ENCODE measurements around the gene ASTN2. TPM values are rescaled to one million over a fixed set of nuclear protein-coding genes. Genes with fewer than 3 reads are reported as not detected.

Gene ASTN2
- total and polyA plus RNA-seq, 7 experiments from 2014 or later, result 2.2 to 5.3 (median 4.0) TPM

DNA sequence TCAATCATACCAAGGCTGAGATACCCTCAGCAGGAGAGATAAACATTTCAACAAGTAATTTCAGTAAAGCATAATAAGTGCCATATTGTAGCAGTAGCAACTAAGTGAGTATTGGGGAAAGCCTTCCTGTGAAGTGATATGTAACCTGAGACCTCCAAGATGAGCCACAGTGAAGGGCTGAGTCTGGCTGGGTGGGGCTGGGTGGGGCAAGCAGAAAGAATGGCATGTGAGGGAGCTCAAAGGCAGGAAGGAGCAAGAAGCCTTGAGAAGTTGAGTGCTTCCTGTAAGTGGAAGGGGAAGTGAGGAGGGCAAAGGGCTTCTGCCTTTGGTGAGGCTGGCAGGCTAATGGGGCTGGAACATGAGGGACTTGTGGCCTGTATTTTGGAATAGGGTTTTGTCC, 19.7 kb upstream of the ASTN2 start:
- ChIA-PET POLR2A (no interaction called here), CTCF (no interaction called here)
- no peaks in the 10 kb centered on the region for H3K4me1 Mint-ChIP-seq
- no peak overlapping the region for H3K27ac Mint-ChIP-seq
- no peak overlapping the region for H3K4me3 Mint-ChIP-seq
- peaks cover 0 to 14% (median 4%) of the 10 kb centered on the region in 11 donors for H3K9me3 Mint-ChIP-seq
- Histone ChIP-seq H3K4me1 (ENCODE audit: control insufficient read depth in 2 of 2, insufficient read depth in 2 of 2, low read length in 2 of 2) (no peaks in the 10 kb centered on the region), H3K27me3 (ENCODE audit: control insufficient read depth in 2 of 2, insufficient read depth in 2 of 2, low read length in 2 of 2) (no peaks in the 10 kb centered on the region), H3K9me3 (ENCODE audit: control insufficient read depth in 2 of 3, low read length in 3 of 3) (no peaks in the 10 kb centered on the region), H3K4me3 (ENCODE audit: low read length) (no peak overlapping the region), H3K27ac (ENCODE audit: low read depth, low read length) (no peak overlapping the region), H3K36me3 (ENCODE audit: control insufficient read depth in 2 of 3, insufficient read depth in 3 of 3, low read length in 3 of 3) (no peaks in the 10 kb centered on the region)
- no peaks in the 10 kb centered on the region for H3K36me3 Mint-ChIP-seq
- ATAC-seq, result no peak
- peaks cover 0 to 5% (median 0%) of the 10 kb centered on the region in 5 donors for H3K27me3 Mint-ChIP-seq
- DNase-seq, result no peak
- intact Hi-C loops (cut with micrococcal nuclease), result no loop called here

GRCh38 chr9:117430813-117431212, 16.0 kb upstream of the ASTN2 start:
- Histone ChIP-seq H3K4me3 (ENCODE audit: low read length) (no peak overlapping the region), H3K9me3 (ENCODE audit: control insufficient read depth in 2 of 3, low read length in 3 of 3) (no peaks in the 10 kb centered on the region), H3K36me3 (ENCODE audit: control insufficient read depth in 2 of 3, insufficient read depth in 3 of 3, low read length in 3 of 3) (no peaks in the 10 kb centered on the region), H3K27me3 (ENCODE audit: control insufficient read depth in 2 of 2, insufficient read depth in 2 of 2, low read length in 2 of 2) (no peaks in the 10 kb centered on the region), H3K4me1 (ENCODE audit: control insufficient read depth in 2 of 2, insufficient read depth in 2 of 2, low read length in 2 of 2) (no peaks in the 10 kb centered on the region), H3K27ac (ENCODE audit: low read depth, low read length) (no peak overlapping the region)
- Mint-ChIP-seq H3K4me3 (no peak overlapping the region), H3K36me3 (no peaks in the 10 kb centered on the region), H3K4me1 (no peaks in the 10 kb centered on the region), H3K9me3 (peaks cover 0 to 14% (median 4%) of the 10 kb centered on the region in 11 donors), H3K27me3 (peaks cover 0 to 15% (median 0%) of the 10 kb centered on the region in 5 donors), H3K27ac (no peak overlapping the region)
- intact Hi-C loops (cut with micrococcal nuclease), result no loop called here
- ATAC-seq, result no peak
- DNase-seq, result no peak
- ChIA-PET CTCF (no interaction called here), POLR2A (no interaction called here)

DNA sequence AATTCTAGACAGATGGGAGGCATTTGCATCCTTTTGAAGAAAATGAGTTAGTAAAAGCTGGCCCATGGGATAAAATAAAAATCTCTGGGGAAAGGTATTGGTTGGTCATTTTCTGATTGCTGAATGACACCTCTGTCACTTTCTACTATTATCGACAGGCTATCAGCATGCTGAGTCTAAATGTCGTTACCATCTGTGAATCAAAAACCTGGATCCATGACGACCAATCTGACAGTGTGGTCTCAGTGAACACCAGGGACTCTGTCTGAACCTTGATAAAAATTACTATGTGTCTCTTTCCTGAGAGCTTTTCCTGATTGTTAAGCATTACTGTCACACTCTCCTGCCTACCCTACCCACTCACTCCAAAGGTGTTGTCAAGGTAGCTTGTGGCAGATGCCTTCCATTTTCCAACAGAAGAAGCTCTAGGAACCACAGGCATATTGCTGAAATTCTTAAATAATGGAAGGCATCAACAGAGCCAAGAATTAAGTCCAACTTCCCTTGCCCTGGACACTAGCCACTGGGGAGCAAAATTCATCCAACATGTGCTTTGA, 12.6 kb upstream of the ASTN2 start:
- H3K27ac Mint-ChIP-seq, result no peak overlapping the region
- Histone ChIP-seq H3K4me3 (ENCODE audit: low read length) (no peak overlapping the region), H3K27me3 (ENCODE audit: control insufficient read depth in 2 of 2, insufficient read depth in 2 of 2, low read length in 2 of 2) (no peaks in the 10 kb centered on the region), H3K4me1 (ENCODE audit: control insufficient read depth in 2 of 2, insufficient read depth in 2 of 2, low read length in 2 of 2) (no peaks in the 10 kb centered on the region), H3K36me3 (ENCODE audit: control insufficient read depth in 2 of 3, insufficient read depth in 3 of 3, low read length in 3 of 3) (no peaks in the 10 kb centered on the region), H3K9me3 (ENCODE audit: control insufficient read depth in 2 of 3, low read length in 3 of 3) (no peaks in the 10 kb centered on the region), H3K27ac (ENCODE audit: low read depth, low read length) (no peak overlapping the region)
- no peak overlapping the region for H3K4me3 Mint-ChIP-seq
- ATAC-seq (no peak), DNase-seq (no peak)
- peaks cover 0 to 30% (median 0%) of the 10 kb centered on the region in 5 donors for H3K27me3 Mint-ChIP-seq
- CTCF ChIA-PET, result no interaction called here
- H3K36me3 Mint-ChIP-seq, result no peaks in the 10 kb centered on the region
- POLR2A ChIA-PET, result no interaction called here
- no peaks in the 10 kb centered on the region for H3K4me1 Mint-ChIP-seq
- H3K9me3 Mint-ChIP-seq, result peaks cover 0 to 11% (median 3%) of the 10 kb centered on the region in 11 donors
- intact Hi-C loops (cut with micrococcal nuclease), result no loop called here

DNA sequence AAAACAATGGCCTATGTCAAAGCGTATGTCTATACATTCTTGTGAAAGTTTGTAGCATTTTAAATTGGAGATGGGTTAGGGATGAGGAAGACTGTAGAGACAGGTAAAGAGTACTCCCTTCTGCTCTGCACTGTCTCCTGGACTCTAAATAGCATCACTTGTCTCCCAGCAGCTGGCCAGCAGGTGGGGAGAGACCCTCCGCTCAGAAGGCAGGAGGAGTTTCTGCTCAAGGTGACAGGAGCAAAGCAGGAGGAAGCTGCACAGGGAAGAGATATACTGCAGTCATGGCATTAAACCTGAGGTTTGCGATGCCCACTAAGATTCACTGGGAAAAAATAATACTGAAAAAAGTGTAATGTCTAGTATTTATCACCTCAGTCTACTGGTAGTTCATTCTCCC, 10.7 kb upstream of the ASTN2 start:
- no peaks in the 10 kb centered on the region for H3K36me3 Mint-ChIP-seq

DNA sequence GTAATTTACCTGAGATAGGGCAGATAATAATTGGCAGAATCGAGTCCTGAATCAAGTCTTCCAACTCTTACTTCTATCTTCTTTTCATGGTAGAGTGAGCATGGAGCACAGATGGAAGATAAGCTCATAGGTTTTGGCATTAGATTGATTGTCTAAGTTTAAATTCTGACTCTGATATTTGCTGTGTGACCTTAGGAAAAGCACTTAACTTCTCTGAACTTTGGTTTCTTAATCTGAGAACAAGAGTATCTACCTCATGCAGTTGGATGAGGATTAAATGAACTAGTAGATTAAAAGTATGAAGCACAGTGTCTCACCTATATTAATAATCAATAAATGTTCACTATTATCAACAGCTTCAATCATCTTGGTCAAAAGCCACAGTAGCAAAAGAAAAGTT, 9.4 kb upstream of the ASTN2 start:
- Histone ChIP-seq H3K36me3 (ENCODE audit: control insufficient read depth in 2 of 3, insufficient read depth in 3 of 3, low read length in 3 of 3) (no peaks in the 10 kb centered on the region), H3K27ac (ENCODE audit: low read depth, low read length) (no peak overlapping the region), H3K9me3 (ENCODE audit: control insufficient read depth in 2 of 3, low read length in 3 of 3) (no peaks in the 10 kb centered on the region), H3K27me3 (ENCODE audit: control insufficient read depth in 2 of 2, insufficient read depth in 2 of 2, low read length in 2 of 2) (no peaks in the 10 kb centered on the region), H3K4me1 (ENCODE audit: control insufficient read depth in 2 of 2, insufficient read depth in 2 of 2, low read length in 2 of 2) (no peaks in the 10 kb centered on the region), H3K4me3 (ENCODE audit: low read length) (no peak overlapping the region)
- DNase-seq (no peak), ATAC-seq (no peak)
- CTCF ChIA-PET, result no interaction called here
- Mint-ChIP-seq H3K36me3 (no peaks in the 10 kb centered on the region), H3K9me3 (peaks cover 0 to 8% (median 0%) of the 10 kb centered on the region in 11 donors), H3K4me3 (no peak overlapping the region), H3K4me1 (no peaks in the 10 kb centered on the region), H3K27ac (no peak overlapping the region), H3K27me3 (peaks cover 0 to 25% (median 0%) of the 10 kb centered on the region in 5 donors)
- intact Hi-C loops (cut with micrococcal nuclease), result no loop called here
- POLR2A ChIA-PET, result no interaction called here

More for the DNA sequence above, 10.7 kb upstream of the ASTN2 start:
- H3K27me3 Mint-ChIP-seq, result peaks cover 0 to 30% (median 0%) of the 10 kb centered on the region in 5 donors
- no peak overlapping the region for H3K4me3 Mint-ChIP-seq
- ChIA-PET POLR2A (no interaction called here), CTCF (no interaction called here)
- ATAC-seq, result no peak
- H3K27ac Mint-ChIP-seq, result no peak overlapping the region
- peaks cover 0 to 9% (median 3%) of the 10 kb centered on the region in 11 donors for H3K9me3 Mint-ChIP-seq
- DNase-seq, result no peak
- H3K36me3 ChIP-seq (ENCODE audit: control insufficient read depth in 2 of 3, insufficient read depth in 3 of 3, low read length in 3 of 3), result no peaks in the 10 kb centered on the region
- no peaks in the 10 kb centered on the region for H3K4me1 Mint-ChIP-seq
- H3K4me1 ChIP-seq (ENCODE audit: control insufficient read depth in 2 of 2, insufficient read depth in 2 of 2, low read length in 2 of 2), result no peaks in the 10 kb centered on the region
- intact Hi-C loops (cut with micrococcal nuclease), result no loop called here
- no peaks in the 10 kb centered on the region for H3K27me3 ChIP-seq (ENCODE audit: control insufficient read depth in 2 of 2, insufficient read depth in 2 of 2, low read length in 2 of 2)
- H3K9me3 ChIP-seq (ENCODE audit: control insufficient read depth in 2 of 3, low read length in 3 of 3), result no peaks in the 10 kb centered on the region
- no peak overlapping the region for H3K4me3 ChIP-seq (ENCODE audit: low read length)
- H3K27ac ChIP-seq (ENCODE audit: low read depth, low read length), result no peak overlapping the region

DNA sequence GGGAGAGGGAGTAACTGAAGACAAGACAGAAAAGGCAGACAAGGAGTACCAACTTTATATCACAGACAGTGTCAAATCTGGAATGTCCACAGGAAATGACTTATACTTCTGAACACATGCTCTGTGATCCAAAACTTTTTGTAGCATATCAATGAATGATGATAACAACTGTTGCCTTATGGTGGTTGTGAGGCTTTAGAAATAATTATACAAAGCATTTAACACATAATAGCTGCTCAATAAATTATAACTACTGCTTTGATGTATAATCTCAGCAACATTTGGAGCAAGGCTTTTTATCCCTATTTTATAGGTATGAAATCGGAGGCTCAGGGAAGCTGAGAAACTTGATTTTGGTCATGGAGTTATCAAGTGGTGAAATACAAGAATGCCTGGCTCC, 3.3 kb upstream of the ASTN2 start:
- Histone ChIP-seq H3K9me3 (ENCODE audit: control insufficient read depth in 2 of 3, low read length in 3 of 3) (no peaks in the 10 kb centered on the region), H3K4me3 (ENCODE audit: low read length) (no peak overlapping the region), H3K36me3 (ENCODE audit: control insufficient read depth in 2 of 3, insufficient read depth in 3 of 3, low read length in 3 of 3) (no peaks in the 10 kb centered on the region), H3K4me1 (ENCODE audit: control insufficient read depth in 2 of 2, insufficient read depth in 2 of 2, low read length in 2 of 2) (no peaks in the 10 kb centered on the region), H3K27ac (ENCODE audit: low read depth, low read length) (no peak overlapping the region), H3K27me3 (ENCODE audit: control insufficient read depth in 2 of 2, insufficient read depth in 2 of 2, low read length in 2 of 2) (no peaks in the 10 kb centered on the region)
- no peak for DNase-seq
- Mint-ChIP-seq H3K27ac (no peak overlapping the region), H3K4me3 (no peak overlapping the region), H3K9me3 (peaks cover 0 to 3% (median 0%) of the 10 kb centered on the region in 11 donors), H3K27me3 (peaks cover 7 to 13% (median 10%) of the 10 kb centered on the region in 5 donors), H3K36me3 (no peaks in the 10 kb centered on the region), H3K4me1 (peaks cover 0 to 5% (median 2%) of the 10 kb centered on the region in 7 donors)
- POLR2A ChIA-PET, result no interaction called here
- CTCF ChIA-PET, result no interaction called here
- ATAC-seq, result no peak
- intact Hi-C loops (cut with micrococcal nuclease), result no loop called here

DNA sequence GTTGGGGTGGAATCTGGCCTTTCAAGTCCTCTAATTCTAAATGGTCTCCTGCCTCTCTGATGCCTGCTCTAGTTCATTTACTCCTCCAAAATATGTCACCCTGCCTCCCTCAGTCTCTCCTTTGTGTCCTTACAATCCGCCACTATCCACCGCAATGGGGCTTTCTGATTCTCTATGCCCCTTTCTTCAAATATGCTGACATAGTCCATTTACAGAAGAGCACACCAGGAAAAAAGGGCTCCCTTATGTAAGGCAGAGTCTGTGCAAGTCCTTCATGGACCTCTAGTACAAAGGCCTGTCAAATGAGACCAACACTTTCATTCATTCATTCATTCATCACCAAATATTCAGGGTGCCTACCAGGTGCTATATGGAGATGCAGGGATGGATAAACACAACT, 2.0 kb upstream of the ASTN2 start:
- H3K27me3 Mint-ChIP-seq, result peaks cover 18 to 24% (median 20%) of the 10 kb centered on the region in 5 donors
- Histone ChIP-seq H3K27me3 (ENCODE audit: control insufficient read depth in 2 of 2, insufficient read depth in 2 of 2, low read length in 2 of 2) (no peaks in the 10 kb centered on the region), H3K9me3 (ENCODE audit: control insufficient read depth in 2 of 3, low read length in 3 of 3) (no peaks in the 10 kb centered on the region), H3K4me1 (ENCODE audit: control insufficient read depth in 2 of 2, insufficient read depth in 2 of 2, low read length in 2 of 2) (no peaks in the 10 kb centered on the region), H3K36me3 (ENCODE audit: control insufficient read depth in 2 of 3, insufficient read depth in 3 of 3, low read length in 3 of 3) (no peaks in the 10 kb centered on the region), H3K4me3 (ENCODE audit: low read length) (no peak overlapping the region), H3K27ac (ENCODE audit: low read depth, low read length) (no peak overlapping the region)
- intact Hi-C loops (cut with micrococcal nuclease), result no loop called here
- ATAC-seq (no peak), DNase-seq (no peak)
- no peak overlapping the region for H3K27ac Mint-ChIP-seq
- H3K4me1 Mint-ChIP-seq, result peaks cover 0 to 5% (median 2%) of the 10 kb centered on the region in 7 donors
- H3K4me3 Mint-ChIP-seq, result no peak overlapping the region
- no peaks in the 10 kb centered on the region for H3K36me3 Mint-ChIP-seq
- CTCF ChIA-PET, result no interaction called here
- peaks cover 0 to 2% (median 0%) of the 10 kb centered on the region in 11 donors for H3K9me3 Mint-ChIP-seq
- POLR2A ChIA-PET, result no interaction called here
